Stimulated activated naive B cell treated with anti-CD40 and anti-IgM and Interleukin-4, amounts not matched to agents 10 μg/mL and 1 μg/mL and 100 μg/mL, for 72 hours (primary cell): ENCODE measurements around the gene LTBR.

Source experiments
- ATAC-seq, 2 donors: fragments of 150-1000 bp; cut with Tn5 transposase; replicated peaks; 2 replicates each; pipeline ENCODE4 v1.10.0; 2021; ENCODE audit warnings: moderate library complexity in 1 of 2
- DNase-seq: peaks from one replicate; pipeline ENCODE4 v3.0.0; 2021
- H3K27ac Mint-ChIP-seq: one replicate; pipeline ENCODE4 v1.8.0; 2022; ENCODE audit warnings: mild to moderate bottlenecking, mixed read lengths
- H3K27me3 Mint-ChIP-seq, 2 donors: one replicate each; pipeline ENCODE4 v1.8.0; 2022; ENCODE audit warnings: mixed read lengths in 2 of 2
- H3K36me3 Mint-ChIP-seq, 2 donors: one replicate each; pipeline ENCODE4 v1.8.0; 2022; ENCODE audit warnings: mixed read lengths in 2 of 2, mild to moderate bottlenecking in 1 of 2
- H3K4me1 Mint-ChIP-seq, 2 donors: one replicate each; pipeline ENCODE4 v1.8.0; 2022; ENCODE audit warnings: mixed read lengths in 2 of 2, mild to moderate bottlenecking in 1 of 2
- H3K4me3 Mint-ChIP-seq, 2 donors: one replicate each; pipeline ENCODE4 v1.8.0; 2022; ENCODE audit warnings: mild to moderate bottlenecking in 2 of 2, mixed read lengths in 2 of 2, moderate library complexity in 1 of 2
- H3K9me3 Mint-ChIP-seq, 2 donors: one replicate each; pipeline ENCODE4 v1.8.0; 2022; ENCODE audit warnings: mixed read lengths in 2 of 2, mild to moderate bottlenecking in 1 of 2

The LTBR gene

GRCh38 chr12:6394398-6394797 is 10.4 kb downstream of the LTBR start:
- DNase-seq, result no peak
- Mint-ChIP-seq H3K27ac (no peak overlapping the region), H3K4me1 (no peaks in the 10 kb centered on the region), H3K4me3 (no peak overlapping the region), H3K36me3 (no peaks in the 10 kb centered on the region), H3K9me3 (no peaks in the 10 kb centered on the region), H3K27me3 (peaks cover 6 to 11% of the 10 kb centered on the region in 2 donors)
- no peak for ATAC-seq

GRCh38 chr12:6396031-6396430 is 12.1 kb downstream of the LTBR start:
- no peaks in the 10 kb centered on the region for H3K9me3 Mint-ChIP-seq
- no peak overlapping the region for H3K4me3 Mint-ChIP-seq
- H3K27ac Mint-ChIP-seq, result no peak overlapping the region
- H3K36me3 Mint-ChIP-seq, result no peaks in the 10 kb centered on the region
- H3K4me1 Mint-ChIP-seq, result no peaks in the 10 kb centered on the region
- peaks cover 0 to 6% of the 10 kb centered on the region in 2 donors for H3K27me3 Mint-ChIP-seq
- no peak for ATAC-seq
- no peak for DNase-seq

- Mint-ChIP-seq H3K4me3 (no peak overlapping the region), H3K9me3 (no peaks in the 10 kb centered on the region), H3K36me3 (no peaks in the 10 kb centered on the region), H3K27ac (no peak overlapping the region), H3K27me3 (peaks cover 6 to 12% of the 10 kb centered on the region in 2 donors), H3K4me1 (no peaks in the 10 kb centered on the region)
- no peak for ATAC-seq
- no peak for DNase-seq
These were observed 16.1 kb downstream of the LTBR start for GRCh38 chr12:6399884-6400644.

- Mint-ChIP-seq H3K36me3 (no peaks in the 10 kb centered on the region), H3K27ac (no peak overlapping the region), H3K4me1 (no peaks in the 10 kb centered on the region), H3K4me3 (no peak overlapping the region), H3K27me3 (peaks cover 14 to 17% of the 10 kb centered on the region in 2 donors), H3K9me3 (peaks cover 0 to 3% of the 10 kb centered on the region in 2 donors)
- no peak for DNase-seq
- no peak for ATAC-seq
These were observed 20.4 kb downstream of the LTBR start for GRCh38 chr12:6404390-6404789.

GRCh38 chr12:6405963-6406362 is 22.0 kb downstream of the LTBR start:
- Mint-ChIP-seq H3K27ac (no peak overlapping the region), H3K36me3 (no peaks in the 10 kb centered on the region), H3K27me3 (peaks cover 14 to 18% of the 10 kb centered on the region in 2 donors), H3K4me1 (no peaks in the 10 kb centered on the region), H3K4me3 (no peak overlapping the region), H3K9me3 (peaks cover 0 to 3% of the 10 kb centered on the region in 2 donors)
- DNase-seq (no peak), ATAC-seq (no peak)

- Mint-ChIP-seq H3K36me3 (no peaks in the 10 kb centered on the region), H3K27me3 (peaks cover 9 to 18% of the 10 kb centered on the region in 2 donors), H3K4me1 (no peaks in the 10 kb centered on the region), H3K4me3 (no peak overlapping the region), H3K27ac (no peak overlapping the region), H3K9me3 (peaks cover 0 to 3% of the 10 kb centered on the region in 2 donors)
- ATAC-seq (no peak), DNase-seq (no peak)
These were observed 23.4 kb downstream of the LTBR start for GRCh38 chr12:6407236-6407954.

DNA sequence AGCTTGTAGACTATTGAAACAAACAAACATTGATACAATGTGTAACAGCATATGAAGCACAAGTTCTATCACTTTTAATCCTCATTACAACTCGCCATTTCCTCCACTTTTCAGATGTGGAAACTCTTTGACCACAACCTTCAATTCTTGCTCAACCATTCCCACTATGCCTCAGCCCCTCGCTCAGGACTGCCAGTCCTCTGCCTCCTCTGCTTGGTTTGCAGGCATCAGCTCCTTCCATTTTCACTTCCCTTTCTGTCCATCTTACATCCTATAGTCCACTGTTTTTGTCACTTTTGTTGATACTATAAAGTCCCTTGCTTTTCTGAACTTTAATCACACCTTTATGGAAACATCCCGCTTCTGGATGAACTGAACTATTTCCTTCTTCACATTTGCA is 32.6 kb downstream of the LTBR start:
- DNase-seq (peak; percentile 27), ATAC-seq (peak; percentile 77 to 96)
- no peak overlapping the region for H3K27ac Mint-ChIP-seq

DNA sequence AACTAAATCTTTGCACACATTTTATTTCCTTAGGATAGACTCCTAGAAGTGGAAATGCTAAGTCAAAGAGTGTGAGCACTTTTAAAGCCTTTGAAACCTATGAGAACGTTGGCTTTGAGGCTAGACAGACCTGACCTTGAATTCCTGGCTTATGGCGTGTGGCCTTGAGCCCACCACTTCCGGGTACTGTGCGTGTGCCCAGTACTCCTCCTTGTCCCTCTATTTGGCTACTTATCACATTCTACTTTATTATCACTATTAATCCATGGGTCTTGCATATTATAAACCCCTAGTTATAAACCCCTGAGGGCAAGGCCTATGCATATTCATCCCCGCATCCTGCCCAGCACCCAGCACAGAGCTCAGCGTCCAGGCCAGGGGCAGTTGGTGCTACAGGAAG is 34.8 kb downstream of the LTBR start:
- Mint-ChIP-seq H3K9me3 (no peaks in the 10 kb centered on the region), H3K4me3 (no peak overlapping the region), H3K36me3 (no peaks in the 10 kb centered on the region), H3K27me3 (peaks cover 8 to 16% of the 10 kb centered on the region in 2 donors), H3K27ac (no peak overlapping the region), H3K4me1 (peaks cover 15 to 17% of the 10 kb centered on the region in 2 donors)
- ATAC-seq, result no peak
- no peak for DNase-seq

More for the DNA sequence above, 32.6 kb downstream of the LTBR start:
- Mint-ChIP-seq H3K4me3 (no peak overlapping the region), H3K36me3 (no peaks in the 10 kb centered on the region), H3K9me3 (no peaks in the 10 kb centered on the region), H3K4me1 (peaks cover 10% of the 10 kb centered on the region in 2 donors), H3K27me3 (peaks cover 9 to 22% of the 10 kb centered on the region in 2 donors)

DNA sequence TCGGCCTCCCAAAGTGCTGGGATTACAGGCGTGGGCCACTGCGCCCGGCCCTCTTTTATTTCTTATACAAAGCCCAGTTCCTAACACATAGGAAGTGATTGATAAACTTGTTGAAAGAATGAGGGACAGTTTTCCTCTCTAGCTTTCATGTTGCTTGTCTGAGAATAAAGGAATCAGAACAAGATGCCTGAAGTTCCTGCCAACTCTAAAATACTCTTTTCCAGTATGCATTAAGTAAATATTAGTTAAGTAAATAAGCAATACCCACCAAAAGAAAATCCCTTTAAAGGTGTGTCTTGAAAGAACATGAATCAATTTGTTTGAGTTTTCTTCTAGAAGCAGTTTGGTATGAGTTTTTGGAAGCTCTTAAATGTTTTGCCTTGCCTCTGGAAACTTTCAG is 36.4 kb downstream of the LTBR start:
- no peak for ATAC-seq
- Mint-ChIP-seq H3K27me3 (peaks cover 0 to 14% of the 10 kb centered on the region in 2 donors), H3K9me3 (no peaks in the 10 kb centered on the region), H3K4me3 (no peak overlapping the region), H3K36me3 (no peaks in the 10 kb centered on the region), H3K27ac (no peak overlapping the region), H3K4me1 (peaks cover 20 to 31% of the 10 kb centered on the region in 2 donors)
- no peak for DNase-seq

GRCh38 chr12:6423267-6424007 is 39.5 kb downstream of the LTBR start:
- Mint-ChIP-seq H3K36me3 (no peaks in the 10 kb centered on the region), H3K27me3 (peaks cover 0 to 3% of the 10 kb centered on the region in 2 donors), H3K4me3 (peak overlapping the region in 1 of 2 donors; percentile 3)

GRCh38 chr12:6424008-6424347 is 40.0 kb downstream of the LTBR start:
- DNase-seq, result no peak
- H3K4me3 Mint-ChIP-seq, result no peak overlapping the region
- no peak for ATAC-seq
- peaks cover 33 to 46% of the 10 kb centered on the region in 2 donors for H3K4me1 Mint-ChIP-seq
- H3K9me3 Mint-ChIP-seq, result no peaks in the 10 kb centered on the region
- no peaks in the 10 kb centered on the region for H3K36me3 Mint-ChIP-seq
- peaks cover 0 to 3% of the 10 kb centered on the region in 2 donors for H3K27me3 Mint-ChIP-seq
- H3K27ac Mint-ChIP-seq, result peak overlapping the region; percentile 79

More at GRCh38 chr12:6423267-6424007, 39.5 kb downstream of the LTBR start:
- Mint-ChIP-seq H3K4me1 (peaks cover 33 to 44% of the 10 kb centered on the region in 2 donors), H3K27ac (peak overlapping the region; percentile 79), H3K9me3 (no peaks in the 10 kb centered on the region)
- ATAC-seq (peak; percentile 37 to 44), DNase-seq (peak; percentile 62)

- H3K36me3 Mint-ChIP-seq, result no peaks in the 10 kb centered on the region
- H3K9me3 Mint-ChIP-seq, result no peaks in the 10 kb centered on the region
- H3K4me3 Mint-ChIP-seq, result no peak overlapping the region
- ATAC-seq, result no peak
- peaks cover 0 to 3% of the 10 kb centered on the region in 2 donors for H3K27me3 Mint-ChIP-seq
- DNase-seq, result no peak
- peak overlapping the region; percentile 81 for H3K27ac Mint-ChIP-seq
- H3K4me1 Mint-ChIP-seq, result peaks cover 33 to 49% of the 10 kb centered on the region in 2 donors
These were observed 40.9 kb downstream of the LTBR start for GRCh38 chr12:6424866-6425265.

DNA sequence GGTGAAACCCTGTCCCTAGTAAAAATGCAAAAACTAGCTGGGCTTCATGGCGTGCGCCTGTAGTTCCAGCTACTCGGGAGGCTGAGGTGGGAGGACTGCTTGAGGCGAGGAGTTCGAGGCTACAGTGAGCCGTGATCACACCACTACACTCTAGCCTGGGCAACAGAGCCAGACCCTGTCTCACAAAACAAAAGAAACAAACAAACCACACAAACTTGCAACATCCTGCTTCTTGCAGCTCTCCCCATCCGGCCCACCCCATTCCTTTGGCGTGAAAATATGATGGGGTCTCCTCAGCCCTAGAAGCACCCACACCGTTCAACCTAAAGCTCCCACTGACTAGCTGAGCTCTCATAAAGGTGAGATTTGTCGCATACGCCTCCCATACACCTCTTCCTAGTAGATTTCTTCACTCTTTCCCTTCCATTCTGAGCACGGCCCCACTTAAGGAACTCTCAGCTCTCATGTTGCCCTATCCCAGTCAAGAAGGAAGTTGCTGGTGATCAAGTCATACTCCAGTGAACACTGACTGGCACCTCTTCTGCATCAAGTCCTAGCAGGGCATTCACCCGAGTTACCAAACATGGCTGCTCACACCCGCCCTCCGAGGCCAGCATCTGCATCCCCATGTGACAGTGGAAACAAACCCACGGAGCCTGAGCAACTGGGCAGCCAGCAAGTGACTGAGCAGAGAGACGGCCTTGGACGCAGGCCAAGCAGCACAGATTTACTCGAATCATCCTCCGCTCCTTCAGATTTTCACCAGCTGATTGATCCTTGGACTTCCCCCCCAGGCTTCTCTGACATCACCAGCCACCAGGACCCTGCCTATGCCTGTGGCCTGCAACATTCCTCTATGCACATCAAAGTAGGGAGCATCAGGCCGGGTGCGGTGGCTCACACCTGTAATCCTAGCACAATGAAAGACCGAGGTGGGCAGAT is 41.9 kb downstream of the LTBR start:
- Mint-ChIP-seq H3K9me3 (no peaks in the 10 kb centered on the region), H3K4me3 (peak overlapping the region; percentile 86 to 91), H3K27me3 (peaks cover 0 to 3% of the 10 kb centered on the region in 2 donors), H3K27ac (peak overlapping the region; percentile 99), H3K4me1 (peaks cover 43 to 59% of the 10 kb centered on the region in 2 donors), H3K36me3 (no peaks in the 10 kb centered on the region)
- ATAC-seq, result peak; percentile 41 to 42
- peak; percentile 68 for DNase-seq
